CD14-positive monocyte (primary cell): ENCODE measurements around the gene C12orf56. TPM values are rescaled to one million over a fixed set of nuclear protein-coding genes. Genes with fewer than 3 reads are reported as not detected.
"Not testable (repeated sequence)": the region's sequence is repeated elsewhere in the genome, so short reads cannot be mapped to it uniquely, and the experiment has no call there.

Source experiments
- DNase-seq, 3 donors: peaks; one replicate each; pipeline ENCODE4 v3.0.0-alpha.2; 2011 to 2022
- H2AFZ ChIP-seq: 2 replicates; pipeline ENCODE4 v1.6.0; 2012; ENCODE audit warnings: mild to moderate bottlenecking, low read depth, low read length, inconsistent platforms; ENCODE audit not compliant: insufficient read depth, poor library complexity, severe bottlenecking
- H3K27ac ChIP-seq, 2 donors: 1 replicate in 1 of 2; 2 replicates in 1 of 2; pipeline ENCODE4 v1.5.1; 2012 to 2013; ENCODE audit warnings: low read length in 2 of 2, control low read depth in 1 of 2, inconsistent platforms in 1 of 2, low read depth in 1 of 2, mild to moderate bottlenecking in 1 of 2
- H3K27me3 ChIP-seq, 2 donors: one replicate each; pipeline versions ENCODE4 v1.6.0 to v1.6.1; 2011 to 2013; ENCODE audit warnings: low read length in 2 of 2; ENCODE audit not compliant: control insufficient read depth in 2 of 2, insufficient read depth in 2 of 2
- H3K36me3 ChIP-seq, 2 donors: replicated peaks in 1 of 2; 1 replicate in 1 of 2; 2 replicates in 1 of 2; pipeline versions ENCODE4 v1.5.1 to v1.6.1; 2012 to 2013; ENCODE audit warnings: low read length in 2 of 2, control low read depth in 1 of 2, inconsistent platforms in 1 of 2, mild to moderate bottlenecking in 1 of 2; ENCODE audit not compliant: insufficient read depth in 2 of 2, control insufficient read depth in 1 of 2
- H3K4me1 ChIP-seq, 2 donors: 1 replicate in 1 of 2; 2 replicates in 1 of 2; pipeline versions ENCODE4 v1.5.1 to v1.6.1; 2012 to 2013; ENCODE audit warnings: low read length in 2 of 2, control low read depth in 1 of 2, inconsistent platforms in 1 of 2, mild to moderate bottlenecking in 1 of 2, moderate library complexity in 1 of 2; ENCODE audit not compliant: insufficient read depth in 2 of 2, control insufficient read depth in 1 of 2
- H3K4me2 ChIP-seq: replicated peaks from 2 replicates; pipeline ENCODE3; 2012; ENCODE audit warnings: low read length, moderate library complexity, mild to moderate bottlenecking; ENCODE audit not compliant: poor library complexity, severe bottlenecking; ENCODE audit errors: extremely low read depth
- H3K4me3 ChIP-seq, 3 experiments: fragments of 200-600 bp in 1 of 3; sonication (generic) in 1 of 3; replicated peaks in 1 of 3; 1 replicate in 2 of 3; 2 replicates in 1 of 3; pipeline ENCODE4 v1.5.1; 2011 to 2013; ENCODE audit warnings: low read length in 3 of 3, mild to moderate bottlenecking in 3 of 3, control low read depth in 2 of 3, low read depth in 2 of 3, inconsistent platforms in 1 of 3, moderate library complexity in 1 of 3
- H3K79me2 ChIP-seq: 2 replicates; pipeline ENCODE4 v1.6.0; 2012; ENCODE audit warnings: mild to moderate bottlenecking, control low read depth, inconsistent platforms, low read length, moderate library complexity; ENCODE audit not compliant: insufficient read depth
- H3K9ac ChIP-seq: 2 replicates; pipeline ENCODE4 v1.6.0; 2017; ENCODE audit warnings: low read length, mild to moderate bottlenecking; ENCODE audit not compliant: insufficient read depth, poor library complexity, severe bottlenecking
- H3K9me3 ChIP-seq, 2 donors: replicated peaks in 1 of 2; 1 replicate in 1 of 2; 2 replicates in 1 of 2; pipeline versions ENCODE4 v1.5.1 to v1.6.1; 2012 to 2013; ENCODE audit warnings: low read length in 2 of 2, control low read depth in 1 of 2; ENCODE audit not compliant: control insufficient read depth in 1 of 2, insufficient read depth in 1 of 2
- H4K20me1 ChIP-seq: 2 replicates; pipeline ENCODE4 v1.6.0; 2012; ENCODE audit warnings: mild to moderate bottlenecking, low read length, control low read depth, moderate library complexity; ENCODE audit not compliant: insufficient read depth
- H3K27ac Mint-ChIP-seq, 7 donors: one replicate each; pipeline ENCODE4 v1.8.0; 2020; ENCODE audit warnings: mild to moderate bottlenecking in 7 of 7, mixed read lengths in 7 of 7, moderate library complexity in 6 of 7, inconsistent platforms in 2 of 7
- H3K27me3 Mint-ChIP-seq, 3 donors: one replicate each; pipeline ENCODE4 v1.8.0; 2021 to 2022; ENCODE audit warnings: low read depth in 3 of 3, mild to moderate bottlenecking in 3 of 3, mixed read lengths in 3 of 3, moderate library complexity in 3 of 3, inconsistent platforms in 1 of 3
- H3K36me3 Mint-ChIP-seq, 2 donors: one replicate each; pipeline ENCODE4 v1.8.0; 2020; ENCODE audit warnings: mixed read lengths in 2 of 2, inconsistent platforms in 1 of 2, mild to moderate bottlenecking in 1 of 2
- H3K4me1 Mint-ChIP-seq: one replicate; pipeline ENCODE4 v1.8.0; 2020; ENCODE audit warnings: mild to moderate bottlenecking, mixed read lengths
- H3K4me3 Mint-ChIP-seq, 2 donors: one replicate each; pipeline ENCODE4 v1.8.0; 2020; ENCODE audit warnings: mild to moderate bottlenecking in 2 of 2, mixed read lengths in 2 of 2, moderate library complexity in 1 of 2
- H3K9me3 Mint-ChIP-seq, 7 donors: one replicate each; pipeline ENCODE4 v1.8.0; 2020 to 2022; ENCODE audit warnings: mixed read lengths in 7 of 7, mild to moderate bottlenecking in 6 of 7, moderate library complexity in 6 of 7, inconsistent platforms in 2 of 7
- CTCF ChIP-seq: fragments of 200-600 bp; IDR thresholded peaks from one replicate; pipeline ENCODE4 v1.8.0; 2022; ENCODE audit warnings: antibody characterized with exemption, mild to moderate bottlenecking
- WGBS: methylation state at CpG from one replicate; pipeline ENCODE4 v1.1.5; 2013; ENCODE audit warnings: missing lambda C conversion rate; ENCODE audit not compliant: insufficient coverage; 5-methylcytosine and 5-hydroxymethylcytosine counted together
- intact Hi-C, 2 donors: fragments of 100-400 bp; cut with micrococcal nuclease; formaldehyde crosslinking; loops; one replicate each; pipeline versions ENCODE4 v1.15.0 to v1.15.1; 2023
- polyA plus RNA-seq, 3 donors: library from polyadenylated mRNA; depleted of rRNA in 1 of 3; unstranded in 2 of 3; stranded (reverse) in 1 of 3; fragments of 300-500 nt in 2 of 3; fragments of >200 nt in 1 of 3; fragmentation: Illumina TruSeq in 2 of 3; gene quantifications; 1 replicate in 2 of 3; 2 replicates in 1 of 3; pipeline ENCODE4 v1.2.3, GENCODE V29; 2012 to 2021

C12orf56 gene
- polyA plus RNA-seq, 3 donors, result not detected

DNA sequence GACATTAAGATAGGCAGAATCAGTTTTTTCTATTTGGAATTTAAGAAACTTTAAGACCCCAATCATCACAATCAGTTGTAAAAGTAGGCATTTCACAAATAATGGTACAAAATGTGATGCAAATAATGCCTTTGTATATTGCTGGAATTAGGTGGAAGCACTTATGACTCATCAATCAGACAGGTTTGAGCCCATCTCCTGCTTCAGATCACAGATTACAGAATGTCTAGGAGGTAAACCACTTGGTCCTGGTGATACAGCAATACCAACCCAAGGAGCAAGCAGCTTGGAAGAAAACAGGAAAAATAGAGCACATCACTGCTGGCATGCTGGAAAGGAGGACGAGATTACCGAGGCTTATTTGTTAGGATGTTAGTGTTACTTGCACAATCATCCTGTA is 57.6 kb downstream of the C12orf56 start:
- Histone ChIP-seq H3K27me3 (no peaks in the 10 kb centered on the region), H3K79me2 (no peaks in the 10 kb centered on the region), H3K36me3 (no peaks in the 10 kb centered on the region), H3K9ac (no peak overlapping the region), H4K20me1 (no peaks in the 10 kb centered on the region), H3K4me1 (no peaks in the 10 kb centered on the region), H3K4me2 (no peak overlapping the region), H3K9me3 (no peaks in the 10 kb centered on the region), H3K27ac (no peak overlapping the region), H3K4me3 (no peak overlapping the region), H2AFZ (no peak overlapping the region)
- no CpG with 5 or more reads among the region's 2 CpGs for WGBS
- Mint-ChIP-seq H3K36me3 (no peaks in the 10 kb centered on the region), H3K27me3 (peaks cover 0 to 2% (median 2%) of the 10 kb centered on the region in 3 donors), H3K27ac (no peak overlapping the region), H3K9me3 (peaks cover 0 to 2% (median 0%) of the 10 kb centered on the region in 7 donors), H3K4me3 (no peak overlapping the region), H3K4me1 (no peaks in the 10 kb centered on the region)
- intact Hi-C loops, result no loop called here
- DNase-seq, result no peak
- no peak for TF ChIP-seq CTCF

DNA sequence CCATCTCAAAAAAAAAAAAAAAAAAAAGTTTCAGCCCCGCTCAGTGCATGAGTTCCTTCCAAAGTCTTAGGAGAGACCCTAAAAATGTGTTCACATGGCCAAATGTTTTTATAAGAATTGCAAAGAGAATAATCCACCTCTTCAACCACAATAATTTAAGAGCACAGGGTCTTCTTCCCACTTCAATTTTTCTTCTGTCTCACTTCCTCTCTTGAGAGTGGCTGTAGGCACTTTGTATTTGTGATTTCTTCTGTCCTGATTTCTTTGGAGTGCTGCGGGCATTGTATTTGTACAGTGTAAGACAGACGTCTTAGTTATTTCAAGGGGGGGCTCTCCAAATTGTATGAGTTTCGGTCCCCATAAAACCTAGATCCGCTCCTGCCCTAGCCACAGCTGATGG is 58.3 kb downstream of the C12orf56 start:
- Histone ChIP-seq H3K4me3 (no peak overlapping the region), H3K9ac (no peak overlapping the region), H2AFZ (no peak overlapping the region), H4K20me1 (no peaks in the 10 kb centered on the region), H3K4me2 (no peak overlapping the region), H3K27ac (no peak overlapping the region), H3K79me2 (no peaks in the 10 kb centered on the region), H3K36me3 (no peaks in the 10 kb centered on the region), H3K9me3 (no peaks in the 10 kb centered on the region), H3K4me1 (no peaks in the 10 kb centered on the region), H3K27me3 (no peaks in the 10 kb centered on the region)
- 86% methylated on average over 4 of the region's 5 CpGs for WGBS
- intact Hi-C loops, result no loop called here
- H3K36me3 Mint-ChIP-seq, result no peaks in the 10 kb centered on the region
- no peaks in the 10 kb centered on the region for H3K4me1 Mint-ChIP-seq
- H3K27me3 Mint-ChIP-seq, result peaks cover 0 to 2% (median 2%) of the 10 kb centered on the region in 3 donors
- H3K9me3 Mint-ChIP-seq, result peaks cover 0 to 2% (median 0%) of the 10 kb centered on the region in 7 donors
- no peak overlapping the region for H3K4me3 Mint-ChIP-seq
- no peak for DNase-seq
- no peak for TF ChIP-seq CTCF
- no peak overlapping the region for H3K27ac Mint-ChIP-seq

GRCh38 chr12:64329031-64329710 is 61.4 kb downstream of the C12orf56 start:
- H3K36me3 Mint-ChIP-seq, H3K27me3 ChIP-seq, H3K4me1 ChIP-seq, H3K27ac ChIP-seq, H3K27ac Mint-ChIP-seq, H3K4me2 ChIP-seq, H3K79me2 ChIP-seq, H3K9me3 ChIP-seq, H4K20me1 ChIP-seq, DNase-seq, H3K4me1 Mint-ChIP-seq, H3K36me3 ChIP-seq, H3K9ac ChIP-seq, H3K9me3 Mint-ChIP-seq, intact Hi-C loops, H3K4me3 ChIP-seq, H2AFZ ChIP-seq, H3K4me3 Mint-ChIP-seq, H3K27me3 Mint-ChIP-seq: not testable (repeated sequence)
- WGBS, result 86% methylated on average over 1 of the region's 9 CpGs
